Measurements from ENCODE around the gene TBC1D19. TPM values are rescaled to one million over a fixed set of nuclear protein-coding genes. Genes with fewer than 3 reads are reported as not detected.

Gene TBC1D19
- total RNA-seq, 4 donors from 2014 or later, result 6.5 to 7.0 (median 6.8) TPM

DNA sequence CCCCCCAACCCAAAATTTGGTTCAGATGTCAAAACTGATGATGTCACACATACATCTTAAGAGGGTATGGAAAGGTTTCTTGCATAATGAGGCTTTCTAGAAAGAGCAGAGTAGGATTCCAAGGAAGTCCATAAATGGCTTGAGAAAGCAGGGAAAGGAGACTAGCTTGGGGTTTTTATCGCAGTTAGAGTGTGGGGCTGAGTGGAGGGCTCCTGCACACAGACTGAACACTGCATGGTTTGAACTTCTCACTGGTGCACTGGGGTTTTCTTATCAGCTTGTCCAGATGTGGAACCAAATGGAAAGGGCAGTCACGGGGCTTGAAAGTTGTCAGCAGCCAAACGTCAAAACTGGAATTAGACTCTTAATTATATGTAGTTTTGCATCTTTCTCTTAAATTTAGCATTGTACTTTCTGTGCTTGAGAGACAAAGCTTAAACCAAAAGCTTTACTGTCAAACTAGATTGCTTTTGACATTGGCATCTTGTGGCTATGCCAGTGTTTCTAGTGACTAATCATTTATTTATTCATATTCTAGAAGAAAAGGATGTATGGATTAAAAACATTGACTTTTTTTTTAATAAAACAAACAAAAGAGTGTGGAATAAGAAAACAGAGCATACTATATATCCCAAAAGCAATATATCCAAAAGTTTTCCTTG, 198.4 kb downstream of the TBC1D19 start:
- intact Hi-C loops (cut with DNase I; ENCODE audit: low total_unique reads), result no loop called here
- no peaks in the 10 kb centered on the region for H3K36me3 ChIP-seq
- H3K4me1 ChIP-seq, result peaks cover 2 to 4% of the 10 kb centered on the region in 2 donors
- no peak overlapping the region for H3K4me3 ChIP-seq
- no peaks in the 10 kb centered on the region for H3K27me3 ChIP-seq
- no peak for DNase-seq
- ATAC-seq, result no peak
- H3K9me3 ChIP-seq, result no peaks in the 10 kb centered on the region
- TF ChIP-seq, protein P1, sequence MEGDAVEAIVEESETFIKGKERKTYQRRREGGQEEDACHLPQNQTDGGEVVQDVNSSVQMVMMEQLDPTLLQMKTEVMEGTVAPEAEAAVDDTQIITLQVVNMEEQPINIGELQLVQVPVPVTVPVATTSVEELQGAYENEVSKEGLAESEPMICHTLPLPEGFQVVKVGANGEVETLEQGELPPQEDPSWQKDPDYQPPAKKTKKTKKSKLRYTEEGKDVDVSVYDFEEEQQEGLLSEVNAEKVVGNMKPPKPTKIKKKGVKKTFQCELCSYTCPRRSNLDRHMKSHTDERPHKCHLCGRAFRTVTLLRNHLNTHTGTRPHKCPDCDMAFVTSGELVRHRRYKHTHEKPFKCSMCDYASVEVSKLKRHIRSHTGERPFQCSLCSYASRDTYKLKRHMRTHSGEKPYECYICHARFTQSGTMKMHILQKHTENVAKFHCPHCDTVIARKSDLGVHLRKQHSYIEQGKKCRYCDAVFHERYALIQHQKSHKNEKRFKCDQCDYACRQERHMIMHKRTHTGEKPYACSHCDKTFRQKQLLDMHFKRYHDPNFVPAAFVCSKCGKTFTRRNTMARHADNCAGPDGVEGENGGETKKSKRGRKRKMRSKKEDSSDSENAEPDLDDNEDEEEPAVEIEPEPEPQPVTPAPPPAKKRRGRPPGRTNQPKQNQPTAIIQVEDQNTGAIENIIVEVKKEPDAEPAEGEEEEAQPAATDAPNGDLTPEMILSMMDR (IDR thresholded peaks at IDR 0.05 in 4 of 5, conservative IDR thresholded peaks at IDR 0.05 in 1 of 5), result no peak
- TF ChIP-seq POLR2A (IDR thresholded peaks at IDR 0.05), result no peak
- H3K27ac ChIP-seq, result no peak overlapping the region
- in situ Hi-C loops (cut with MboI; ENCODE audit: low sequenced_read_pairs in 4 of 4), result loop anchor here in 1 of 4 donors (25.0 kb wide), 1 partner anchor 230 kb away; no protein-coding TSS in a partner anchor

DNA sequence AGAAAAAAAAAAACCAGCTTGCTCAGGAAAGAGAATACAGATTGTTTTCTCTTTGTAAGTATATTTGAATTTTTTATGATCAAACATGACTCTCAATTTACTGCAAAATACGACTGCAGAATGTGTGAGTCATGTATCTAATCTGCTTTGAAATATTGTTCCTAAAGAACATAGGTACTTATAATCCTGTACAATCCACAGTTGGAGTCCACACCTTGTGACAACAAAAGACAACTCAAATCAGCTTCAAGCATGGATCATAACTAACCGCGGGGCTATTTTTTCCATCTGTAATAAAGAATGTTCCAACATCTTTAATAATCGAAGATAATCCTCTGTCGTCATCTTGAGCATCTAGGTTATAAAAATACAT, 198.9 kb downstream of the TBC1D19 start:
- Histone ChIP-seq H3K27me3 (no peaks in the 10 kb centered on the region), H3K4me3 (no peak overlapping the region), H3K36me3 (no peaks in the 10 kb centered on the region), H3K27ac (no peak overlapping the region), H3K9me3 (no peaks in the 10 kb centered on the region), H3K4me1 (peaks cover 7 to 10% of the 10 kb centered on the region in 2 donors)
- no peak for TF ChIP-seq POLR2A (IDR thresholded peaks at IDR 0.05)
- TF ChIP-seq, protein P1 (IDR thresholded peaks at IDR 0.05 in 4 of 5, conservative IDR thresholded peaks at IDR 0.05 in 1 of 5), result no peak
- intact Hi-C loops (cut with DNase I; ENCODE audit: low total_unique reads) (no loop called here), in situ Hi-C loops (cut with MboI; ENCODE audit: low sequenced_read_pairs in 4 of 4) (loop anchor here in 1 of 4 donors (25.0 kb wide), 1 partner anchor 229 kb away; no protein-coding TSS in a partner anchor)
- ATAC-seq (no peak), DNase-seq (no peak)

DNA sequence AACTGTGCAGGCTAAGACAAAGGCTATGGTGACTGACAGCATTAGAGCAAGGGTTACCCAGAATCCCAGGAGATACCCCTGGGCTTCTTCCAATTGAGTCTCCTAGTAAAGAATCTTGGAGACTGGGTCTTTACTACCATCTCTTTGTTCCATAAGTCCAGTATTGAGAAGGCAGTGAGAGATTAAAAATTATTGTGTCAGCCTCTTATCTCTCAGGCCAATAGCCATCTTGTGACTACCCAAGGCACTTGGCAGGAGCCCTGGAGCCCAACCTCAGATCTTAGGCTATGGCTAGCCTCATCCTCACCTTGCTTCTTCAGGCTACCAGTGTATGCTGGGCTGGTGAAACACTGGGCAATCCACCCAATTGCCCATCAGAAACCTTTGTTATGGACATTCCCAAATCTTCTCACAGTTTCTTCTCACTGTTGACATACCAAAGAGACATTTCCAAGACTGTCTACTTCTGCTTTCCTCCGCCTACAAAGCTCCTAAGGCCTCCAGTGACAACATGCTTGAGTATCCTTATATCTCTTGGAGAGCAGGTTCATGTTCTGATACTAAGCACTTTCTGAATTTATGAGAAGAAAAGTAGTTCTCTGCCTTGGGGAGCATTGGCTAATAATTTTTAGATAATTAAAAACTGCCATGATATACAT, 200.5 kb downstream of the TBC1D19 start:
- no peaks in the 10 kb centered on the region for H3K36me3 ChIP-seq
- in situ Hi-C loops (cut with MboI; ENCODE audit: low sequenced_read_pairs in 4 of 4), result loop anchor here in 1 of 4 donors (25.0 kb wide), 1 partner anchor 228 kb away; no protein-coding TSS in a partner anchor
- no peaks in the 10 kb centered on the region for H3K9me3 ChIP-seq
- H3K27me3 ChIP-seq, result no peaks in the 10 kb centered on the region
- H3K27ac ChIP-seq, result no peak overlapping the region
- H3K4me1 ChIP-seq, result peaks cover 14 to 24% of the 10 kb centered on the region in 2 donors
- TF ChIP-seq, protein P1 (IDR thresholded peaks at IDR 0.05 in 4 of 5, conservative IDR thresholded peaks at IDR 0.05 in 1 of 5), result no peak
- DNase-seq (no peak), ATAC-seq (no peak)
- intact Hi-C loops (cut with DNase I; ENCODE audit: low total_unique reads), result no loop called here
- H3K4me3 ChIP-seq, result no peak overlapping the region

DNA sequence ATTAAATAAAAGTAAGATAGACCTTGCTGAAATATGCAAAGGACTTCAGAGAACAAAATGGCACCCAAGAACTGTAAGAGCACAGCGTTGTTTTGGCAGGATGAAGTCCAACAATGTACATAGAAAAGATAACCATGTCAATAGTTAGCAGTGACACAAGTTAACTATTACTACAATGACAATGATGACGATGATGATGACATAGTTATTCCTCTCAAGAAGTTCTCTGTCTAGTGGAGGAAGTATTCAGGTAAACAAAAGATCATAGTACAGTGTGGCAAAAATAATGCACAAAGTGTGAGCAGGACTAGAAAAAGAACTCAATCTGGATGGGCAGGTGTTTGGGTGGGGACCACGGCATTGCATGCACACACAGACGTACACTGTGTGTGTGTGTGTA, 201.4 kb downstream of the TBC1D19 start:
- in situ Hi-C loops (cut with MboI; ENCODE audit: low sequenced_read_pairs in 4 of 4), result loop anchor here in 1 of 4 donors (25.0 kb wide), 1 partner anchor 227 kb away; no protein-coding TSS in a partner anchor
- H3K4me1 ChIP-seq, result peaks cover 14 to 25% of the 10 kb centered on the region in 2 donors

More for the DNA sequence above, 201.4 kb downstream of the TBC1D19 start:
- Histone ChIP-seq H3K27me3 (no peaks in the 10 kb centered on the region), H3K27ac (no peak overlapping the region), H3K4me3 (no peak overlapping the region), H3K36me3 (no peaks in the 10 kb centered on the region), H3K9me3 (no peaks in the 10 kb centered on the region)
- no peak for TF ChIP-seq POLR2A (IDR thresholded peaks at IDR 0.05)
- TF ChIP-seq, protein P1 (IDR thresholded peaks at IDR 0.05 in 4 of 5, conservative IDR thresholded peaks at IDR 0.05 in 1 of 5), result no peak
- ATAC-seq (no peak), DNase-seq (no peak)
- intact Hi-C loops (cut with DNase I; ENCODE audit: low total_unique reads), result loop anchor here (5.0 kb wide), 1 partner anchor 222 kb away; no protein-coding TSS in a partner anchor
